ENCODE results near the gene RBAK.
"Not testable (repeated sequence)": the region's sequence is repeated elsewhere in the genome, so short reads cannot be mapped to it uniquely, and the experiment has no call there.

The RBAK gene

DNA sequence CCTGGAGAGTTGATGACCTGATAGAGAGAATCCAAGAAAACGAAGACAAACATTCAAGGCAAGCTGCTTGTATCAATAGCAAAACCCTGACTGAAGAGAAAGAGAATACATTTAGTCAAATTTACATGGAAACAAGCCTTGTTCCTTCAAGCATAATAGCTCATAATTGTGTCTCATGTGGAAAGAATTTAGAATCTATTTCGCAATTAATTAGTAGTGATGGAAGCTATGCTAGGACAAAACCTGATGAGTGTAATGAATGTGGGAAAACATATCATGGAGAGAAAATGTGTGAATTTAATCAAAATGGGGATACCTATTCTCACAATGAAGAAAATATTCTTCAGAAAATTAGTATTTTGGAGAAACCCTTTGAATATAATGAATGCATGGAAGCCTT, 18.0 kb downstream of the RBAK start:
- TF ChIP-seq, protein P1, sequence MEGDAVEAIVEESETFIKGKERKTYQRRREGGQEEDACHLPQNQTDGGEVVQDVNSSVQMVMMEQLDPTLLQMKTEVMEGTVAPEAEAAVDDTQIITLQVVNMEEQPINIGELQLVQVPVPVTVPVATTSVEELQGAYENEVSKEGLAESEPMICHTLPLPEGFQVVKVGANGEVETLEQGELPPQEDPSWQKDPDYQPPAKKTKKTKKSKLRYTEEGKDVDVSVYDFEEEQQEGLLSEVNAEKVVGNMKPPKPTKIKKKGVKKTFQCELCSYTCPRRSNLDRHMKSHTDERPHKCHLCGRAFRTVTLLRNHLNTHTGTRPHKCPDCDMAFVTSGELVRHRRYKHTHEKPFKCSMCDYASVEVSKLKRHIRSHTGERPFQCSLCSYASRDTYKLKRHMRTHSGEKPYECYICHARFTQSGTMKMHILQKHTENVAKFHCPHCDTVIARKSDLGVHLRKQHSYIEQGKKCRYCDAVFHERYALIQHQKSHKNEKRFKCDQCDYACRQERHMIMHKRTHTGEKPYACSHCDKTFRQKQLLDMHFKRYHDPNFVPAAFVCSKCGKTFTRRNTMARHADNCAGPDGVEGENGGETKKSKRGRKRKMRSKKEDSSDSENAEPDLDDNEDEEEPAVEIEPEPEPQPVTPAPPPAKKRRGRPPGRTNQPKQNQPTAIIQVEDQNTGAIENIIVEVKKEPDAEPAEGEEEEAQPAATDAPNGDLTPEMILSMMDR (conservative IDR thresholded peaks at IDR 0.05; ENCODE audit: low read depth, low read length): no peak
- no peak for DNase-seq (ENCODE audit: low read depth)
- H3K4me3 ChIP-seq (ENCODE audit: low read length): no peak overlapping the region

DNA sequence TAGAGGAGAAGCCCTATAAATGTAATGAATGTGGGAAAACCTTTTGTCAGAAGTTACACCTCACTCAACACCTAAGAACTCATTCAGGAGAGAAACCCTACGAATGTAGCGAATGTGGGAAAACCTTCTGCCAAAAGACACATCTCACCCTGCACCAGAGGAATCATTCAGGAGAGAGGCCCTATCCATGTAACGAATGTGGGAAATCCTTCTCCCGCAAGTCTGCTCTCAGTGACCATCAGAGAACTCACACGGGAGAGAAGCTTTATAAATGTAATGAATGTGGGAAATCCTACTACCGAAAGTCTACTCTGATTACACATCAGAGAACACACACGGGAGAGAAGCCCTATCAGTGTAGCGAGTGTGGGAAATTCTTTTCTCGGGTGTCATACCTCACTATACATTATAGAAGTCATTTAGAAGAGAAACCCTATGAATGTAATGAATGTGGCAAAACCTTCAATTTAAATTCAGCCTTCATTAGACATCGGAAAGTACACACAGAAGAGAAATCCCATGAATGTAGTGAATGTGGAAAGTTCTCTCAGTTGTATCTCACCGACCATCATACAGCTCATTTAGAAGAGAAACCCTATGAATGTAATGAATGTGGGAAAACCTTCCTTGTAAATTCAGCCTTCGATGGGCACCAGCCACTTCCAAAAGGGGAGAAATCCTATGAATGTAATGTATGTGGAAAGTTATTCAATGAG, 18.9 kb downstream of the RBAK start:
- DNase-seq (ENCODE audit: low read depth): no peak
- no peak overlapping the region for H3K4me3 ChIP-seq (ENCODE audit: low read length)
- TF ChIP-seq, protein P1 (conservative IDR thresholded peaks at IDR 0.05; ENCODE audit: low read depth, low read length): no peak

DNA sequence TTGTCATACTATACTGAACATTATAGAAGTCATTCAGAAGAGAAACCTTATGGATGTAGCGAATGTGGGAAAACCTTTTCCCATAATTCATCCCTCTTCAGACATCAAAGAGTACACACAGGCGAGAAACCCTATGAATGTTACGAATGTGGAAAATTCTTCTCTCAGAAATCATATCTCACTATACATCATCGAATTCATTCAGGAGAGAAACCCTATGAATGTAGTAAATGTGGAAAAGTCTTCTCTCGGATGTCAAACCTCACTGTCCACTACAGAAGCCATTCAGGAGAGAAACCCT, 19.4 kb downstream of the RBAK start:
- DNase-seq (ENCODE audit: low read depth): no peak
- TF ChIP-seq, protein P1 (conservative IDR thresholded peaks at IDR 0.05; ENCODE audit: low read depth, low read length): no peak

DNA sequence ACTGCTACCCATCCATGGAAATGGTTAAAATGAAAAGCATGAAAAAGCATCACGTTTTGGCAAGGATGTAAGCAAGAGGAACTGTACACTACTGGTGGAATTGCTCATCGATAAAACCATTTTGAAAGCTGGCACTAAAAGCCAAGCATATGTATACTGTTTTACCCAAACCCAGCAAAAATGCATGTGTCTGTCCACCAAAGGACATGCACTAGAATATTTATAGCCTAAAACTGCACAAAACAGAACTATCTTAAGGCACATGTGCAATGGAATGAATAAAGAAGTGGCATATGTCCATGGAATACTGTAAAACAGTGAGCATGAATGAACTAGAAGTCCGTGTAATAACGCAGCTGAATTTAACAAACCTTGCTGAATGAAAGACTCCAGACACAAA, 22.9 kb downstream of the RBAK start:
- TF ChIP-seq, protein P1 (conservative IDR thresholded peaks at IDR 0.05; ENCODE audit: low read depth, low read length): no peak
- DNase-seq (ENCODE audit: low read depth): no peak
- H3K4me3 ChIP-seq (ENCODE audit: low read length): no peak overlapping the region

More for the DNA sequence above, 19.4 kb downstream of the RBAK start:
- no peak overlapping the region for H3K4me3 ChIP-seq (ENCODE audit: low read length)

DNA sequence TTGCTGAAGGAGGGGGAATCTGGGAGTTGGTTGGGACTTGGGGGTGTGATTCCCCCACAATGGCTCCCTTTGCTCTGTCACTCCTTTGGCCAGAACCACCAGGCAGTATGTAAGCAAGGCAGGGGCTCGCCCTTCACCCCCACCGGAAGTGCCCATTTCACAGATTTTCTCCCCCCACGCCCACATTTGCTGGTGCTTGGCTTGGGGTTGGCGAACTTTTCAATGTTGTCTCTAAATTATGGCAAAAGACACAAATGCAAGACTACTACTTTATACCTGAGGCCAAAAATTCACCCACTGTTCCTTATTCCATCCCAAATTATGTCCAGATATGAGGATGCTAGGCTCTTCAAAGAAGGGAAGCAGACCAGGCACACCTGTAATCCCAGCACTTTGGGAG, 24.5 kb downstream of the RBAK start:
- no peak for DNase-seq (ENCODE audit: low read depth)
- TF ChIP-seq, protein P1 (conservative IDR thresholded peaks at IDR 0.05; ENCODE audit: low read depth, low read length): no peak
- H3K4me3 ChIP-seq (ENCODE audit: low read length): no peak overlapping the region

DNA sequence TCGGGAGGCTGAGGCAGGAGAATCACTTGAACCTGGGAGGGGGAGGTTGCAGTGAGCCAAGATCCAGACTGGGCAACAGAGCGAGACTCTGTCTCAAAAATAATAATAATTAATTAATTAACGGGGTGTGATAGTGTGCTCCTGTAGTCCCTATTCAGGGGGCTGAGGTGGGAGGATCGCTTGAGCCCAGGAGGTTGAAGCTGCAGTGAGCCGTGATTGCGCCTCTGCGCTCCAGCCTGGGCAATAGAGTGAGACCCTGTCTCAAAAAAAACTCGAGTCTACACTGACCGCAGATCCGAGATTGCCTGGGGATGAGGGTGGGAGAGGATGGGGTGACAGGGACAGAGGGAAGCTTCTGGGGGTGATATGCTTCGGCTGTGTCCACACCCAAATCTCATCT, 29.5 kb downstream of the RBAK start:
- DNase-seq (ENCODE audit: low read depth); H3K4me3 ChIP-seq (ENCODE audit: low read length): not testable (repeated sequence)

DNA sequence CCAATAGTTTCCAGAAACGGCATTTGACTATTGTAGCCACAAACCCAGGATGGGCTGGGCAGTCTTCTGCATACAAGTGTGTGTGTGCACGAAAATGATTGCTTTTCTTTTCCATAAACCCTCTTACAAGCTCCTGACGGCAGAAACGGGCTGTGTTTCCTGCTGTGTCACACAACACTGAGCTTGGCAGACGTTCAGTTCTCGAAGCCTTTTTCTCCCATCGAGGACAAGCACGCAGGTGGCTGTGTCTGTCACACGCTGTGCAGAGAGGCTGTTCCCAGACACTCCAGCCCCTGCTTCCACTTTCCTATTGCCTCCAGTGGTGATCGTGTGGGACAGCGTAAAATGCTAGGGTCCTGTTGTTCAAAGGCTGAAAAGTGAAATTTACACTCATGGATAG, 32.1 kb downstream of the RBAK start:
- TF ChIP-seq, protein P1 (conservative IDR thresholded peaks at IDR 0.05; ENCODE audit: low read depth, low read length): no peak
- no peak for DNase-seq (ENCODE audit: low read depth)
- H3K4me3 ChIP-seq (ENCODE audit: low read length): no peak overlapping the region
